HG02943 (cell line): ENCODE data around the gene CBX2.
"Not testable (repeated sequence)": the region's sequence is repeated elsewhere in the genome, so short reads cannot be mapped to it uniquely, and the experiment has no call there.

Experiments used
- ATAC-seq: cut with Tn5 transposase; IDR thresholded peaks from one replicate; pipeline ENCODE4 v1.9.1; 2021; ENCODE audit warnings: mild to moderate bottlenecking, low read depth, moderate library complexity; ENCODE audit not compliant: unreplicated experiment

Gene CBX2

GRCh38 chr17:79742589-79742918 is 35.4 kb upstream of the CBX2 start:
- ATAC-seq: no peak

- ATAC-seq: no peak
Measured at GRCh38 chr17:79742951-79743476, 34.9 kb upstream of the CBX2 start.

DNA sequence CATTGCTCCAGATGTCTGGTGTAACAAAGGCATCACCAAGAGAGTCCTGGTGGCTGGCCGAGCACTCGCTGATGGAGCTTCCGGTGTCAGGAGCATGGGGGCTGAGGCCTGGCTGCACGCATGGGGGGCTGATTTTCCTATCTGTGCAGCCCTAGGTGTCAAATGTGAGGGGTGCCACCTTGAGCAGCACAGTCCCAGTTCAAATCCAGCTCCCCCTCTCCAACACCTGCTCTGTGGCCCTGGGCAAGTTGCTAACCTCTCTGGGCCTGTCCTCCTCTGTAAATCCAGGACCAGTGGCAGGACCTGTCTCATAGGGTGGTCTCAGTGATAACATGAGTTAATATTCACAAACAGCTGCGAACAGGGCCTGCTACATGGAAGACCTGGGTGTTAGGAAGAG is 34.3 kb upstream of the CBX2 start:
- no peak for ATAC-seq

DNA sequence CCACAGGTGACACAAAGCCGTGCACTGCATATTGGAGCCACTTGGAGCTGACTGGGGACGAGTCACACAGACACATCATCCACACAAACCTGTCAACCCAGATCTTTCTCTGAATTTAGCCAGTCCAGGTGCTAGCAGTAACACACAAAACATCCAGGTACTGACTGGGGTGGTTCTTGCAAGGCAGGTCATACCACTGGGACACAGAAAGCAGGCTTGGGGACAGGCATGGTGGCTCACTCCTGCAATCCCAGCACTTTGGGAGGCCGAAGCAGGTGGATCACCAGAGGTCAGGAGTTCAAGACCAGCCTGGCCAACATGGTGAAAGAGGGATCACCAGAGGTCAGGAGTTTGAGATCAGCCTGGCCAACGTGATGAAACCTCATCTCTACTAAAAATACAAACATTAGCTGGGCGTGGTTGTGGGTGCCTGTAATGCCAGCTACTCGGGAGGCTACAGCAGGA is 32.3 kb upstream of the CBX2 start:
- no peak for ATAC-seq

- ATAC-seq: no peak
Measured at GRCh38 chr17:79746889-79747507, 30.9 kb upstream of the CBX2 start.

GRCh38 chr17:79747508-79748294 is 30.2 kb upstream of the CBX2 start:
- ATAC-seq: no peak

DNA sequence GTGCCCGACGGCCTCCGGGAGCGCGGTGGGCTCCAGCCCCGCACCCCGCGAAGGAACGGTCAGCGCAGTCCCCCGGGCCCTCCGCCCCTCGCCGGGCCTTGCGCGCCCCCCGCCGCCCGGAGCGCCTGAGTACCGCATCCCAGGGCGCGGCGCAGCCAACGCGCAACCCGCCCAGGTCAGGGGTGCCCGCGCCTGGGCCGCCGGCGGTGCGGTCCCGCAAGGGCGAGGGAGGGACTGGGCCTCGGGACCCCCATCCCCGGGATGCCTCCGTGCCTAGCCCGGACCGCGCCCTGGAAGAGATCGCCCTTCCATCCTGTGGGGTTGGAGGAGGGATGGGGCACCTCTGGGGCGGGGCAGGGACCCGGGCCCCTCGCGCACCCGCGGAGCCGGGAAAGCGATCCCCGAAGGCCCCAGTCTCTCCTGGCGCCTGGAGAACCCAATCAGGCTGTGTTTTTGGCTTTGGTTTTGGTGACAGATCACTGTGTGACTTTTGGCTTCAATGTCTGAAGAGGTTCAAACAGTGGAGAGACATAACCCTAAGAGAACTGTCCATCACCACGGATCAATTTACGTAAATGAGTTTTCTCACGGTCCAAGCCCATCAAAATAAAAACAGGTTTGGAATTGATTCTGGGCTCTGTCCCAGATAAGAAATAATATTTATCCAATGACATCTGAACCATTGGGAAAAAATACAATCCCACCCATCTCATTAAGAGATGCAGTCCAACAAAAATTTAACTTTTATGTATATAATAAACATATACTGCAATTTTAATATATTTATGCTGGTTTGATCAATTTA is 29.5 kb upstream of the CBX2 start:
- no peak for ATAC-seq

GRCh38 chr17:79749156-79749815 is 28.7 kb upstream of the CBX2 start:
- ATAC-seq: no peak

DNA sequence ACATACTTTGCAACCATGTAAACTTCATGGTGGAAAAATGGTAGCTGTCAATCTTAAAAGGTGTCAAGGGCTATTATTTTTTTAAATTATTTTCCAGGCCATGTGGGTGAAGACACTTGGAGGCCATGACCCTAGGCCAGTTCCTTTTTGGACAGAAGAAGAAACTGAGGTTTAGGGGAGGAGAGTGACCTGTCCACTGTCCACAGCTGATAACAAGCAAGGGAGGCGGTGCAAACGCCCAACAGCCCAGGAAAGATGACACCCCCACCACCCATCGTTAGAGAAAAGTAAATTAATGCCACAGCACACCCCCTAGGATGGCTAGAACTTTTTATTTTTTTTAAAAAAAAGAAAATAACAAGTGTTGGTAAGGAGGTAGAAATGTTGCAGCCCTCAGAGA is 28.0 kb upstream of the CBX2 start:
- no peak for ATAC-seq

- ATAC-seq: no peak
Measured at GRCh38 chr17:79750650-79751545, 27.1 kb upstream of the CBX2 start.

DNA sequence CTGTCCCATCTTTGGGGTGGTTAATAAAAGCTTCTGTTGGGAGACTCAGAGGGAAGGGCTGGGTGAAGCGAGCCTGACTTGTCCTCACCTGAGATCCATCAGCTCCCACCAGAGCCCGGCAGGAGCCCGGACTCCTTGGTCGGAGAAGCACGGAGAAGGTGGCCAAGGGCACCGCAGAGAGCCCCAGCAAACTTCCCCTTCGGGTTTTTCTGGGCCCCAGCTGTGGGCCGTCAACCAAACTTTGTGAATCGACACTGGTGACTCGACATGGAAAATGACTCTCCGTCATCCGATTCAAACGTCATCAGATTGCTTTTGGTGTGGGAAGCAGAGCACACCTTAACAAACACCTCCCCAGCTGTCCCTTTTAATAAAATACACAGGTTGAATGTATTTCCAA is 25.8 kb upstream of the CBX2 start:
- no peak for ATAC-seq

DNA sequence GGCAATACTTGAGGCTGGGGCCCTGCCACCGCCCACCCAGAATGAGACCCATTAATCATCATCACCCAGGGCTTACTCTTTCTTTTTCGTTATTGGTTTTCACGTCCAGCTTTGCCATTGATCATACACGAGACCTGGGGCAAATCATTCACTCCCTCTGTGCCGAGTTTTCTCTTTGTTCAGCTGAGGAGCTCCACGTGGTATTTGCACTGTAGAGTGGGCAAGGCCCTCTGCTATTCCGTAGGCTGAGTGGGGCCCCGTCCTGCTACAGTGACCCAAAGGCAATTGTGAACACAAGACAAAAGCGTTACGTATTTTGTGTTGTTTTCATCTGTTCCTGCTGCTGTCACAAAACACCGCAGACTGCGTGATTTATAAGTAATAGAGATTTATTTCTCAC is 23.6 kb upstream of the CBX2 start:
- ATAC-seq: no peak

- not testable (repeated sequence) for ATAC-seq
Measured at GRCh38 chr17:79754903-79755302, 23.0 kb upstream of the CBX2 start.

DNA sequence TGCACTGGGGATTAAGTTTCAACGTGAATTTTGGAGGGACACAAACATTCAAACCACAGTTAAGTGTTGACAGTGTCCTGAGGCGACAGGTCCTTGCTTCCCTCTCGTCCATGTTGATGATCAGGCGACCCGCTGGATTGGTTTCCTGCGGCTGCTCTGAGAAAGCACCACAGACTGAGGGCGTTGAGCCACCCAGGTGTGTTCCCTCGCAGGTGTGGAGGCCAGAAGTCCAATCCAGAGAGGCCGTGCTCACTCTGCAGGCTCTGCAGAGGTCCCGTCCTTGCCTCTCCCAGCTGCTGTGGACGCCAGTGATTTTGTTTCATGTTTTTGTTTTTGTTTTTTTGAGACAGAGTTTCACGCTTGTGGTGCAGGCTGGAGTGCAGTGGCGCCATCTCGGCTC is 22.4 kb upstream of the CBX2 start:
- ATAC-seq: no peak

DNA sequence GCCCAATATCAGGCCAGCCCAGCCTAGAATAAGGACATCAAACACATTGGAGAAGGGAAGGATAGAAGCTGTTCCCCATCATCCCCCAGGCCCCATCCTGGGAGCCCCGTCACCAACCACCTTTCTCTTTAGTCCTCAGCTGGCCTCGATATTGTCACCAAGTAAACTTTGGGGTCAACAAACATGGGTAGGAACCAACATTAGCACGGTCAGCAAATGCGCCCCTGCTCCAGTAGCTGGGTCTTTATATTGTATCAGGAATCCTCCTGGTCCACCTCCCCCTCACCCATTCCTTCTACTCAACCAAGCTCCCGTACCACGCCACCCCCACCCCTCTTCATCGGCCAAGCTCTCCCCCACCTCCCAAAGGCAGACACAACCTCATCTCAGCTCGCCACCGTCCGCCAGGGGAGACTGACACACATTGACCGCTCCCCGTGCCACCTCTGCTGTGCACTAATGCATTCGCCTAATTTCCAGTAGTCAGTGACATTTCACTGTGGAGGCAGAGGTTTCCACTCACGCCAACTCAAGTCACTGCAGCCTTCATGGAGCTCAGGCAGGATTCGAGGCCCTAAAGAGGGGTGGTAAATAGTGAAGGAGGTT is 20.7 kb upstream of the CBX2 start:
- no peak for ATAC-seq

GRCh38 chr17:79758271-79758670 is 19.7 kb upstream of the CBX2 start:
- no peak for ATAC-seq

DNA sequence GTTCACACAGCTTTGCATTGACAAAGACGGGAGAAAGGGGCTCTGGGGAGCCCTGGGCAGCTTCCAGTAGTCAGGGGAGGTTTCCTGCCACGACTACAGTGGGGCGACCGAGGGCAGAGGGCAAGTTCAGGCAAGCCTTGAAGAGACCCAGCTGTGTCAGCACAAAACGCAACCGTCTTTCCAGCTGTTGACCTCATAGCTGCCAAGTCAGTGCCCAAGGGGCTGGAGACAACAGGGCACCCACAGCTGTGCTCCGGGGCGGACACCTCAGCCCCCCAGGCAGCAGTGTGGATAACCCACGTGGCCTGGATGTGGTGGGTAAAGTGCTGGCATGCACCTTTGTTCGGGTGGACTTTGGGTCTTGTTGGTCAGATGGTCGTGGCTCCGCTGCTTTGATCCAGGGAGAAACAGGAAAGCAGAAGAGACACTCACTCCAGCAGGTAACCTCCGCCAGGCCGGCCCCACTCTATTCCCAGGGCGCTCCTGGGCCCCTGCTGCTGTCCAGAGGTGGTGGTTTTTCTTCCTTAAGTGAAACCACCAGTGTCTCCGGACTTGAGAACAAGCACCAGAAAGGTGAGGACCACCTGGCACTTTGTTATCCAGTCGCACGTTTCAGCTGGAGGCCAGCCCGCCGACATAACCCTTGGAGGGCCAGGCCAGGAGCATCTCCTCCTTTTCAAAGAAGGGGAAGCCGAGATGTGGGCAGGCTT is 17.6 kb upstream of the CBX2 start:
- ATAC-seq: no peak

DNA sequence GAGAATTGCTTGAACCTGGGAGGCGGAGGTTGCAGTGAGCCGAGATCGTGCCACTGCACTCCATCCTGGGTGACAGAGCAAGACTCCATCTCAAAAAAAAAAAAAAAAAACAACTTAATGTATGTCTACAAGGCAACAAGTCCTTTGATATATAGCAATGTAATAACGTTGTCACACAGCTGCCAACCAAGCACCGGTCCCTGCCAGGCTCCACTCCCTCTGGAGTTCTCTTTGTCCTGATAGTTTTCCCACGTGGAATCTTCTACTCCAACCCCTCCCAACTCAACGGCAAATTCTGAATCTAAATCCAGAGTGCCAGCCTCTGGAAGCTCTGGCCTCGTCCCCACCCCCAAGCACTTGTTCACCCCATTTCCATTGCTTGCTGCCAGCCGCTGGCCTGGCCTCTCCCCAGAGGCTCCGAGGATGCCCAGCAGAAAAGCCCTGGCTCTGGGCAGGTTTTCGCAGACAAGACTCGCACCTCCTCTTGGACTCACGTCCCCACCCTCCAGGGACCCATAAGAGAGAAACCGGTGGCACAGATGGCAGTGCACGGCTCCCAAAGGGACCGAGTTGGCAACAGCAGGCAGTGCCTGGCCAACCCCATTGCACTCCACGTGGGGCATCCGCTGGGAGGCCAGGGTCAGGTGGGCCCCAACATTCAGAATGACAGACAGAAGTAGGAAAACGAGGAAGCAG is 15.9 kb upstream of the CBX2 start:
- no peak for ATAC-seq
